GM18508 (cell line): ENCODE measurements around the gene PROS1.
A peak's percentile ranks its signal among the peaks of the same experiment; 100 is the strongest.

Experiments
- ATAC-seq: cut with Tn5 transposase; IDR thresholded peaks from one replicate; pipeline ENCODE4 v1.9.1; 2021; ENCODE audit warnings: moderate number of reproducible peaks; ENCODE audit not compliant: insufficient read depth, unreplicated experiment

Gene PROS1

DNA sequence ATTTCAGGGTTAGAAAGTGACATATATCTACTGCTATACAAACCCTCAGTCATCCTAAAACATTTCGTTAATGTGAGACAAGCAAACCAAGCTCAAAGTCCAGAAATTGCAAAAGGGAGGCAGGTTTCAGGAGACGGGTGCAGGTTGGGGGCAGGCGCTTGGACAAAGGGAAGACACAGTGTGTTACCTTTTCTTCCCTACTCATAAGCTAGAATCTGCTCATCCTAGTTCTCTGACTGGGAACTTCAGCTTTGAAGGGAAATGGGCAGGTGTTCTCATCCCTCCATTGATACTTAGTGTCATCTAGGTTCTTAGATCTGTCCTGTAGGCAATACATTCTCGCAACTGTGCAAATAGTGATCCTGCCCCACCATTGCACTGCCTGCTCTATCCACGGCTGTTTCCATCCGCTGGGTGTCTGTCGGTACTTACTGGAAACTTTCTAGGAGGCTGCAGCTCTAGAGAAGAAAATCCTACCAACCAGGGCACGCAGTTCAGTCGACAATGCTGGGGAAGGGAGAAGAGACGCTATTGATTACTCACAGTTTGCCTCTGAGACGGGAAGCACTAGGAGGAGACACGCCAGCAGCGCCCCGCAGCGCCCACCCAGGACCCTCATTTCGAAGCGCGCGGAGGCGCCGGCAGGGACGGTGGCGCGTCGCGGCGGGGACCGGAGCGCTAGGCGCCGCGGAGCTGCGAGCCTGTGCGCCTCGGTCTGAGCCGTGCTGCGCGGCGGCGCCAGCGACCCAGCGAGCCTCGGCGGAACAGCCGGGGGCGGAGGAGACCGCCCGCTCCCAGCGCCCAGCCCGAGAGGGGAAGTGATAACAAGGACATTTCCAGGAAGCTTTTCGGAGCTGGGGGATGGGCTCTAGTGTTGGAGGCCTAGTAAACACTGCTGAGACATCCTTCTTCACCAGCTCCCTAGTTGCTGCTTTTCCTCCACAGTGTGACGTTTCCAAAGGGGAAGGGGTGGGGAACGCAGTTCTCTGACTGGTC, at the start of gene PROS1:
Gene PROS1, minus strand, starts transcription at position 766 of the 996 bp plus-strand sequence. Its CDS starts 147 bp downstream, at position 619.
- ATAC-seq: no peak

GRCh38 chr3:94020293-94020692, 46.6 kb upstream of the PROS1 start:
- no peak for ATAC-seq

DNA sequence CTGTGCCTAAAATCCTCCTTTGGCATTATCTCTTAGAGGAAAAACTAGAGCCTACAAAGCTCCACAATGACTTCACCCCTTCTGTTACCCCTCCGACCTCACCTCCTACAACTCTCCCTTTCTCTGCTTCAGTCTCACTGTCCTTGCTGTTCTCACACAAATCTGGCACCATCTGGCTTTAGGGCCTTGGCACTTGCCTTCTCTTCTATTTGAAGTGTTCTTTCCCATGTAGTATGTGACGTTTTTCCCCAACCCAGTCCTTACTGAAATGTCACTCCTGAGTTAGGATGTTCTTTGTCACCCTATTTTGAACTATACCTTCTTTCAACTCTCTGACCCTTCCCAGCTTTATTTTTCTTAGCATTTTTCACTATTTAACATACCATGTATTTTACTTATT, 46.0 kb upstream of the PROS1 start:
- no peak for ATAC-seq

DNA sequence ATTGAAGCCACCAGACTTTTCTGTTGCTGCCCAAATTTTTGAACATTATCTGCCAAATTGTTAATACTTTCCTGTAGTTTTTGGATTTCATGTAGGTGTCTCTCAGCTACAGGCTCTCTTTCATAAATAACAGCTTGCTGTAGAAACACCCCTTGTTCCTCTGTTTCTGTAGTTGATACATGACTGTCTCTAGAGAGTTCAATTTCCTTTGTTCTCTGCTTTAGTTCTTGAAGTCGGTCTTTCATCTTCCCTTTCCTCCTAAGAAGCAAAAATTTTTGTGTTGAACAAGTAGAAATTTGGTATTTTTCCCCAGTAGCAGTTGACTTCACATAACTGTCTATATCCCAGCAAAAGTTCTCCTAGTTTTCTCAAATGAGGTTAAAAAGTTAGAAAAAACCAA, 41.3 kb upstream of the PROS1 start:
- ATAC-seq: no peak

- ATAC-seq: no peak
Observed at GRCh38 chr3:94012185-94012584, 38.5 kb upstream of the PROS1 start.

- no peak for ATAC-seq
Observed at GRCh38 chr3:94011233-94011711, 37.6 kb upstream of the PROS1 start.

GRCh38 chr3:94009608-94010007, 35.9 kb upstream of the PROS1 start:
- ATAC-seq: no peak

DNA sequence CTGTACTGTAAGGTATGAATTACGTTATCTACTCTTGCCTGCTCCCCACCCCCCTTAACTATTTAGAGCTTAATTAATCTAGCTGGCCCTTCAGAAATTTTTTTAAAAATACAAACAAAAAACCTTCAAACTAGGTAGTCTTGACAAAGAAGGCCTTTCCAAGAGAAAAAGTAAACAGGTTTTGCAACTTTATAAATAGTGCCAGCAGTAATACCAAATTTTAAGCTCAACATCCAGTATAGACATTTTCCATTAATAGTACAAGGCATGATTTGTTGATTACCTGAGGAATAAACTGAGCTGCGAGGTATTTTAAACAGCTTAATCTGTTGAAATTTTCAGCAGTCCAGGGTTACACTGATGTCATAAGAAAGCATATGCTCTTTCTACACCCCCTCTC, 34.6 kb upstream of the PROS1 start:
- no peak for ATAC-seq

- peak; percentile 88 for ATAC-seq
Observed at GRCh38 chr3:94004301-94004910, 30.7 kb upstream of the PROS1 start.

DNA sequence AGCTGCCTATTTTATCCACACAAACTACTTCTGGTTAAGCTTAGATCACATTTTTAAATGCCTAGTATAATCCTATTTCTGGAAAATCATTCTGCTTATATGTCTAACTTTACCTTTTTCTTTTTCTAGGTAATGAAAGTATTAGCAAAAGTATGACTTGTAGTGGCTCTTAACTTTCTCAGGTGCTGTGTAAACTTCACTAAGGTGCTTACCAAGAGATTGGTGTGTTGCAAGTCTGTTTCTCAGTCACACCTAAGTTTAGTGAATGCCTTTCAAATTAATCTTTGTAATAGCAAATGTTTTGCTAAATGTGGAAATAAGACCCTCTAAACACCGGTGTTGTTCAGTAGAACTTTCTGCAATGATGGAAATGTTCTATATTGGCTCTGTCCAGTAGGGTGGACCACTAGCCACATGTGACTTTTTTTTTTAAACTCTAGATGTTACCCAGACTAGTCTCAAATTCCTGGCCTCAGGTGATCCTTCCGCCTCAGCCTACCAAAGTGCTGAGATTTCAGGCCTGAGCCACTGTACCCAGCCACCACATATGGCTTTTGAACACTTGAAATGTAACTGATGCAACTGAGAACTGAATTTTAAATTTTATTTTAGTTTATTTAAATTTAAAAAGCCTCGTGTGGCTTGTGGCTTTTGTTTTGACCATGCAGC, 28.3 kb upstream of the PROS1 start:
- no peak for ATAC-seq

DNA sequence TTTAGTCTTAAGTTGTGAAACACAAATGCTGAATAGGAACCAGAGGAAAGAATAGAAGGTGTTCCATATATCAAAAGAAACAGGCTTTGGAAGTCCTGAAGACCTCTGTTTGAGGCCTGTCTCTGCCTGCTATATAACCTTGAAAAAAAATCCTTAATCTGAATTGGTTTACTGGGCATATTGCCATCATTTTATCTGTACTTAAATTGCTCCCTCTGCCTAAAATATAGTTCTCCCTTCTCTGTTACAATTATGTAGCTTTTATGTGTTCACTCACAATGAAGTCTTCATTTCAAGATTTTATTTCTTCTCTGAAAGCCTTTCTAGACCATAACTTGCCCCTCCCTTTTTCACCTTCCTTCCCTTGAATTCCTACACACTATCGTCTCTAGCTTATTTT, 27.5 kb upstream of the PROS1 start:
- ATAC-seq: no peak

DNA sequence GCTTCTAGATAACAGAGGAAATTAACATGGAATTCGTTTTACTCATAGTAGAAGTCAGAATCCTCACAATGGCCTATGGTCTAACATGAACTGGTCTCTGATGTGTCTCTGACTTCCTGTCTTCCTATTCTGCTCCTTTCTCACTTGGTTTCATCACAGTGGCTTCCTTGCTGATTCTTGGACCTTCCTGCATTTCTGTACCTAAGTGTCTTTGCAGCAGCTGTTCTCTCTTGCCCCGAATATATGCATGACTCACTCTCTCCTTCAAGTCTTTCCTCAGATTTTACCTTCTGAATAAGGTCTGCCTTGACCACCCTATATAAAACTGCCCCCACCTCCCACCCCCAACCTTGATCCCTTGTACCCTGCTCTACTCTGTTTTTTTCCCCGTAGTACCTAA, 20.4 kb upstream of the PROS1 start:
- ATAC-seq: no peak

GRCh38 chr3:93992207-93992606, 18.5 kb upstream of the PROS1 start:
- ATAC-seq: no peak

DNA sequence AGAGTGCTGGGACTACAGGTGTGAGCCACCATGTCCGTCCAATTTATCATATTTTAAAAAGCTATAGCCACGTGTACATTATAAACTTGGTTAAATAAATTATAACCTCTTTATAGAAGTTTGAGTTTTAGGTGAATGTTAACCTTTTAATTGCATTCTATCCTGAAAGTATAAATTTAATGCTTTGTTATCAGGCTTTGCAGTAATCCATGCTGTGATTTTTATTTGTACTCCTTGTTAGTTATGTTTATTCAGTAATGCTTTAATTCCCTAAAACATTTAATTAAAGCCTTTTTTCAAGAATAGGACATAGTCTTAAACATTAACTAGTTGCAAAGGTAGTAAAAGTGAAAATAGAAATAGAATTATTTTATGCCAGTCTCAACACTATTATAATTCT, 17.9 kb upstream of the PROS1 start:
- no peak for ATAC-seq

DNA sequence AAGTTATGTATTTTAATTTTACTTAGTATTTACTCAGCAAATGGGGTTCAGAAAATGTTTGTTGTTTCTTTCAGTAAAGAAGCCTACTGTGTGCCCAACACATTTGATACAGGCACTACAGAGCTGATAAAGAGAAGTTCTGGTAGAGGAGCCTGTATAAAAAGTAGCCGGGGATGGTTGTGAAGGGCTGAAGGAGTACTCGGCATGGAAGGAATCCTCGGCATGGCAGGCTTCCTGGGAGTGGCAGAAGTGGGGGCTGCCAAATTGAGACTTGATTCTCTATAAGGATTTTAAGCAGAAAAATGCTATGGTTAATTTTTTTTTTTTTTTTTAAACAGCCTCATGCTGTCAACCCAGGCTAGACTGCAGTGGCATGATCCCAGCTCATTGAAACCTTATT, 15.5 kb upstream of the PROS1 start:
- ATAC-seq: no peak

DNA sequence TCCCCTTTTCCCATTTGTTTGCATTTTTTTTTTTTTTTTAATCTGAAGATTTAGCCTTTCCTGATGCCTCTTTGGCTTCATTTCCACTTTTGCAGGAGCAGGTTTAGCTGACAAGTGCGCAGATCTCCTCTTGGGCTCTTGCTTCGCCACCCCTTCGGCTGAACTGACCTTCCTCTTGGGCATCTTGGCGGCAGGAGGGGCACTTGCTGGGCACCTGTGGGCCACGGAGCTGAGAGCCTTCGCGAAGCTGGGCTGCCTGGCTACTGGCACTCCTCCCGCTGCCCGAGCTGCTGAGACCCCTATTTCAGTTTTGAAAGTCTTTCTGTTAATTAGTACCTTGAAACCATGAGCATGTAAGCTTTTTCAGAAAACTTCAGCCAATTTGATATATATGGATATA, 15.1 kb upstream of the PROS1 start:
- no peak for ATAC-seq

DNA sequence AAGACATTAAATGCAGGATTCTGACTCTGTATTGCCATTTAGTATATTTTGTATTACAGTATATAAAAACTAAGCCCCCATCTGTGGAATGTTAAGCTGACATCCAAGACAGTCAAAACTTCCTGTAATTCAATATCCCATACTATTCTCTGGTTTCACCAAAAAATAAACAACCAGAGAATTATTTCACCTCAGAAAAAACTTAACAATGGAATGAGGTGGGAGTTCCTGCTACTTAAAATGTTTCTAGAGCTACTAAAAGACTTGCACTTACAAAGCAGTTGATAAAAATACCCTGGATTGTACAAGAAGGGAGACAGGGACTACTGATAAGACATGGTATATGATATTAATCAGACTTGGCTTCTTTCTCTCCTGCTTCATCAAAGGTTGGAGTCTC, 14.6 kb upstream of the PROS1 start:
- ATAC-seq: no peak

DNA sequence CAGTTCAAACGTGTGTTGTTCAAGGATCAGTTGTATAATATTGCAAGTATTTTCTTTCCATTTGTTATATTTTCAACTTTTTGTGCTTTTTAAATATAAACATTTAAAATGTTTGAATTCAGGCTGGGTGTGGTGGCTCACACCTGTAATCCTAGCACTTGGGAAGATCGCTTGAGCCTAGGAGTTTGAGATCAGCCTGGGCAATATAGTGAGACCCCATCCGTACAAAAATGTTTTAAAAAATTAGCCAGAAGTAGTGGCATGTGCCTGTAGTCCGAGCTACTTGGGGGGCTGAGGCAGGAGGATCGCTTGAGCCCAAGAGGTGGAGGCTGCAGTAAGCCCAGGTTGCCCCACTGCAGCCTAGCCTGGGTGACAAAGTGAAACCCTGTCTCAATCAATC, 10.9 kb upstream of the PROS1 start:
- ATAC-seq: no peak

GRCh38 chr3:93983408-93983807, 9.7 kb upstream of the PROS1 start:
- no peak for ATAC-seq

DNA sequence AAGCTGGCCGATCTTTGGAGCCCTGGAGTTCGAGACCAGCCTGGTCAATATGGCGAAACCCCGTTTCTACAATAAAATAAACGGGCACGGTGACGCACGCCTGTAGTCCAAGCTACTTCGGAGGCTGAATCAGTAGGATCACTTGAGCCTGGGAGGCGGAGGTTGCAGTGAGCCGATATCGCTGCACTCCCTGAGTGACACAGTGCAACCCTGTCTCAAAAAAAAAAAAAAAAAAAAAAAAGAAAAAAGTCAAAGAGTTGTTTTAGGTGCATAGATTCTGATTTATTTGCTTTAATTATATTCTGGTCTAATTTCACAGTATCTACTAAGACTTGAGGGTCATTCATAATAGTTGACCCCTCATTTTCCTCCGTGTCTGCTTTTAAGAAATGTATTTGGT, 8.0 kb upstream of the PROS1 start:
- no peak for ATAC-seq
